ENCODE results near the gene CNTLN. TPM values are rescaled to one million over a fixed set of nuclear protein-coding genes. Genes with fewer than 3 reads are reported as not detected.
A peak's percentile ranks its signal among the peaks of the same experiment; 100 is the strongest.
"Not testable (repeated sequence)": the region's sequence is repeated elsewhere in the genome, so short reads cannot be mapped to it uniquely, and the experiment has no call there.

CNTLN gene
- polyA plus RNA-seq, 2 of the 4 experiments (the other 2 are of a cell fraction) = 8.5 to 11.9 TPM

DNA sequence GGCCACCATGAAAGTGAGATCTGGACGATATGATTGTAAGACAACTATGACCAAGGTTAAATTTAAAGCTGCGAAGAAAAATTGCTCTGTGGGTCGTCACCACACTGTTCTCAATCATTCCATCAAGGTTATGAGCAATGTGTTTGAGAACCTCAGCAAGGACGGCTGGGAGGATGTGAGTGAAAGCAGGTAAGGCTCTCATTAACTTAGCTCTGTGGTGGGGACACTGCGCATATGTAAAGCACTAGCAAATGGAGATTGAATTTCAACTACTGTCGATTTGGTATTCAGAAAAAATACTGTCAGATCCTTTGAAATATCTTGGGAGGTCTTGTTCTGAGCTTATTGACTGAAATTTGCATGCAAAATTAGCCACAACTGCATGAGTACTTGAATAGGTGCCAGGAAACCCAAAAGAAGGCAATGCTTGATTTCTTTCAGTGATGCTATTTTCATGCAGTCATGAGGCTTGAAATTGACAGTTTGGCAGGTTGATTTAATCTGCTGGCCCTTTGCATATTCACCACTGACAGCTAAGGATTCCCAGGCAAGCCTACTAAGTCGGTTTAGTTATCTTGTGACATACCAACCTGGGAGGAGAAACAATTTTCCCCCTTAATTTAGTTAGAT is 260.2 kb downstream of the CNTLN start (continued):
- no peak for TF ChIP-seq REST (IDR thresholded peaks at IDR 0.05)

- H3K4me2 ChIP-seq; POLR2A ChIA-PET; H3K4me1 ChIP-seq; ATAC-seq; H3K4me3 ChIP-seq; H3K9me3 ChIP-seq; FAIRE-seq; DNase-seq (ENCODE audit: low read depth in 1 of 2, low spot score in 1 of 2); H3K27ac ChIP-seq: not testable (repeated sequence)
- WGBS (ENCODE audit: missing lambda C conversion rate) = 97% methylated on average over 7 of the region's 7 CpGs
- CTCF ChIA-PET = interaction anchor here (1.0 kb wide), 1 partner anchor 26 kb away, joined by 3 read pairs; no protein-coding TSS in a partner anchor
These were observed 262.4 kb downstream of the CNTLN start for GRCh38 chr9:17397166-17397728.

- no peak for FAIRE-seq
- no peak for ATAC-seq
- ChIA-PET CTCF (interaction anchor here (1.0 kb wide), 1 partner anchor 27 kb away, joined by 3 read pairs; no protein-coding TSS in a partner anchor), POLR2A (no interaction called here)
- no peak for TF ChIP-seq ATOH8 (CRISPR knock-in tag; IDR thresholded peaks at IDR 0.05; ENCODE audit: low read depth)
- TF ChIP-seq FOSL2 (IDR thresholded peaks at IDR 0.05) = no peak
- no peak for TF ChIP-seq FOSL2 (CRISPR knock-in tag; IDR thresholded peaks at IDR 0.05)
- no peak for TF ChIP-seq PHF8 (IDR thresholded peaks at IDR 0.05; ENCODE audit: borderline replicate concordance, low read depth)
- H3K27ac ChIP-seq = no peak overlapping the region
- H3K4me1 ChIP-seq = no peaks in the 10 kb centered on the region
- DNase-seq (ENCODE audit: low read depth in 1 of 2, low spot score in 1 of 2) = no peak
- H3K4me2 ChIP-seq = no peak overlapping the region
- H3K9me3 ChIP-seq = no peaks in the 10 kb centered on the region
- H3K4me3 ChIP-seq = no peak overlapping the region
- 88% methylated on average over 2 of the region's 2 CpGs for WGBS (ENCODE audit: missing lambda C conversion rate)
These were observed 263.5 kb downstream of the CNTLN start for GRCh38 chr9:17398350-17398749.

- no peak for DNase-seq (ENCODE audit: low read depth in 1 of 2, low spot score in 1 of 2)
- no peak for FAIRE-seq
- no peak for ATAC-seq
- no peaks in the 10 kb centered on the region for H3K9me3 ChIP-seq
- CTCF ChIA-PET = interaction anchor here (1.0 to 1.8 kb wide), 4 partner anchors 20 to 285 kb away, joined by 3 to 7 read pairs (median 3); no protein-coding TSS in a partner anchor
- TF ChIP-seq RAD21 (conservative IDR thresholded peaks at IDR 0.05 in 1 of 2, IDR thresholded peaks at IDR 0.05 in 1 of 2) = no peak
- no peak for TF ChIP-seq RNF2 (IDR thresholded peaks at IDR 0.05; ENCODE audit: borderline replicate concordance, low read depth)
- TF ChIP-seq PBX3 (IDR thresholded peaks at IDR 0.05) = no peak
- no peak overlapping the region for H3K4me3 ChIP-seq
- 94% methylated on average over 2 of the region's 2 CpGs for WGBS (ENCODE audit: missing lambda C conversion rate)
- no peak overlapping the region for H3K27ac ChIP-seq
- no peak overlapping the region for H3K4me2 ChIP-seq
- POLR2A ChIA-PET = no interaction called here
- no peaks in the 10 kb centered on the region for H3K4me1 ChIP-seq
These were observed 267.0 kb downstream of the CNTLN start for GRCh38 chr9:17401858-17402257.

GRCh38 chr9:17402309-17402708 is 267.5 kb downstream of the CNTLN start:
- ATAC-seq (peak in 1 of 2 experiments; percentile 51; a peak in 3 of 6 replicates), FAIRE-seq (no peak), DNase-seq (ENCODE audit: low read depth in 1 of 2, low spot score in 1 of 2) (peak in 1 of 2 experiments; percentile 19)
- POLR2A ChIA-PET = no interaction called here
- no peaks in the 10 kb centered on the region for H3K4me1 ChIP-seq
- CTCF ChIA-PET = interaction anchor here (1.0 to 1.8 kb wide), 4 partner anchors 19 to 286 kb away, joined by 3 to 7 read pairs (median 3); no protein-coding TSS in a partner anchor
- 94% methylated on average over 2 of the region's 2 CpGs for WGBS (ENCODE audit: missing lambda C conversion rate)
- no peak overlapping the region for H3K27ac ChIP-seq
- no peaks in the 10 kb centered on the region for H3K9me3 ChIP-seq
- H3K4me3 ChIP-seq = no peak overlapping the region
- no peak overlapping the region for H3K4me2 ChIP-seq
- TF ChIP-seq CTCF (IDR thresholded peaks at IDR 0.05) (peak; percentile 25; the same call in 2 of the 3 replicates), NPAS2 (CRISPR knock-in tag; IDR thresholded peaks at IDR 0.05; ENCODE audit: borderline replicate concordance) (no peak), RARB (CRISPR knock-in tag; IDR thresholded peaks at IDR 0.05) (no peak), TP53 (CRISPR knock-in tag; IDR thresholded peaks at IDR 0.05) (no peak), FOSB (CRISPR knock-in tag; IDR thresholded peaks at IDR 0.05) (no peak), BCL3 (IDR thresholded peaks at IDR 0.05) (no peak), ZFP36 (IDR thresholded peaks at IDR 0.05; ENCODE audit: borderline replicate concordance, partially characterized antibody) (no peak), CHD2 (IDR thresholded peaks at IDR 0.05; ENCODE audit: low read length, partially characterized antibody) (no peak), RAD21 (conservative IDR thresholded peaks at IDR 0.05 in 1 of 2, IDR thresholded peaks at IDR 0.05 in 1 of 2) (peak in 1 of 2 experiments; percentile 35; a peak in 2 of 5 replicates)
